ENCODE measurements around the gene UBALD1. TPM values are rescaled to one million over a fixed set of nuclear protein-coding genes. Genes with fewer than 3 reads are reported as not detected.
A peak's percentile ranks its signal among the peaks of the same experiment; 100 is the strongest.

The UBALD1 gene
- total RNA-seq, 1 donor = 9.4 TPM

DNA sequence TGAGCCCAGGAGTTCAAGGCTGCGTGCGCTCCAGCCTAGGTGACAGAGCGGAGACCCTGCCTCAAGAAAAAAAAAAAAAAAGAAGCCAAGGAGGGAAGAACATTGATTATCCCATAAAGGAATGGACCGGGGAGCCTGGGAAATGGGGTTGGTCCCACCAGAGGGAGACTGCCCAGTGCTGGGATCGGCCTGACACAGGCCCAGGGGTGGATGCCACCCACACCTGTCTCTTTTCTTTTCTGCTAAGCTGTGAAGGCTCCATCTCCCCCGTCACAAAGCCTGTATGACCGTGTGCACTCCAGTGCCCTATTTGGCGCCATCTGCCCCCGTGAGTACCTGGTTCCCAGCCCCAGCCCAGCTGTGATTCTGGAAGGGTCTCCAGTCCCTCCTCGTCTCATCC is 15.7 kb downstream of the UBALD1 start:
- Histone ChIP-seq H3K4me3 (ENCODE audit: insufficient read depth, low read length) (no peak overlapping the region), H3K27me3 (ENCODE audit: insufficient read depth, low read length) (peaks cover 22% of the 10 kb centered on the region), H3K79me2 (ENCODE audit: insufficient read depth, low read length) (no peaks in the 10 kb centered on the region), H3K9me3 (ENCODE audit: low read depth, low read length) (no peaks in the 10 kb centered on the region), H4K20me1 (ENCODE audit: insufficient read depth, low read length) (peaks cover 2% of the 10 kb centered on the region), H3K27ac (ENCODE audit: low read depth, low read length) (no peak overlapping the region), H2AFZ (ENCODE audit: low read length) (no peak overlapping the region), H3K4me2 (ENCODE audit: insufficient read depth, low read length) (no peak overlapping the region), H3K4me1 (ENCODE audit: insufficient read depth, low read length) (no peaks in the 10 kb centered on the region), H3K36me3 (ENCODE audit: insufficient read depth, low read length) (no peaks in the 10 kb centered on the region)
- TF ChIP-seq, protein P1, sequence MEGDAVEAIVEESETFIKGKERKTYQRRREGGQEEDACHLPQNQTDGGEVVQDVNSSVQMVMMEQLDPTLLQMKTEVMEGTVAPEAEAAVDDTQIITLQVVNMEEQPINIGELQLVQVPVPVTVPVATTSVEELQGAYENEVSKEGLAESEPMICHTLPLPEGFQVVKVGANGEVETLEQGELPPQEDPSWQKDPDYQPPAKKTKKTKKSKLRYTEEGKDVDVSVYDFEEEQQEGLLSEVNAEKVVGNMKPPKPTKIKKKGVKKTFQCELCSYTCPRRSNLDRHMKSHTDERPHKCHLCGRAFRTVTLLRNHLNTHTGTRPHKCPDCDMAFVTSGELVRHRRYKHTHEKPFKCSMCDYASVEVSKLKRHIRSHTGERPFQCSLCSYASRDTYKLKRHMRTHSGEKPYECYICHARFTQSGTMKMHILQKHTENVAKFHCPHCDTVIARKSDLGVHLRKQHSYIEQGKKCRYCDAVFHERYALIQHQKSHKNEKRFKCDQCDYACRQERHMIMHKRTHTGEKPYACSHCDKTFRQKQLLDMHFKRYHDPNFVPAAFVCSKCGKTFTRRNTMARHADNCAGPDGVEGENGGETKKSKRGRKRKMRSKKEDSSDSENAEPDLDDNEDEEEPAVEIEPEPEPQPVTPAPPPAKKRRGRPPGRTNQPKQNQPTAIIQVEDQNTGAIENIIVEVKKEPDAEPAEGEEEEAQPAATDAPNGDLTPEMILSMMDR (IDR thresholded peaks at IDR 0.05; ENCODE audit: extremely low read depth, low read depth, low read length) = no peak
- peak; percentile 51 for DNase-seq (ENCODE audit: insufficient read length, low spot score, missing footprints)

DNA sequence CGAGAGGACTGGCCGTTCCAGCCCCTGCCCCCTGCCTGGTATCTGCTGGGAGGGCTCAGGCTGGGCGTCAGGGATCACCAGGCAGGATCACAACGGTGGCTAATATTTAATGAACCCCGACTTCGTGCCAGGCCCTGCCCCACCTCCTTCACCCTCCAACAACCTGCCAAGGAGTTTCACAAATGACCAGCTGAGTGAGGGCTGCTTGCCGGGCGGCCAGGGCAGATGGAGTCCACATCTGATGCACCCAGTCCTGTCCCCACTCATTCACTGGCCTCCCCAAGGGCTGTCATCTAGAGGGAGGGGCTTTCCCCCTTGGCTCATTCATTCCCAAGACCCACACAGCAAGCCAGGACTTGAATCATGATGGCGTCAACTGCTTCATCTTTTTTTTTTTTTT is 17.5 kb downstream of the UBALD1 start:
- Histone ChIP-seq H3K79me2 (ENCODE audit: insufficient read depth, low read length) (no peaks in the 10 kb centered on the region), H3K4me3 (ENCODE audit: insufficient read depth, low read length) (no peak overlapping the region), H3K36me3 (ENCODE audit: insufficient read depth, low read length) (no peaks in the 10 kb centered on the region), H3K27me3 (ENCODE audit: insufficient read depth, low read length) (peaks cover 20% of the 10 kb centered on the region), H3K4me2 (ENCODE audit: insufficient read depth, low read length) (no peak overlapping the region), H4K20me1 (ENCODE audit: insufficient read depth, low read length) (peaks cover 2% of the 10 kb centered on the region), H3K9me3 (ENCODE audit: low read depth, low read length) (no peaks in the 10 kb centered on the region), H3K4me1 (ENCODE audit: insufficient read depth, low read length) (no peaks in the 10 kb centered on the region), H3K27ac (ENCODE audit: low read depth, low read length) (no peak overlapping the region), H2AFZ (ENCODE audit: low read length) (no peak overlapping the region)
- TF ChIP-seq, protein P1 (IDR thresholded peaks at IDR 0.05; ENCODE audit: extremely low read depth, low read depth, low read length) = no peak
- DNase-seq (ENCODE audit: insufficient read length, low spot score, missing footprints) = peak; percentile 29

DNA sequence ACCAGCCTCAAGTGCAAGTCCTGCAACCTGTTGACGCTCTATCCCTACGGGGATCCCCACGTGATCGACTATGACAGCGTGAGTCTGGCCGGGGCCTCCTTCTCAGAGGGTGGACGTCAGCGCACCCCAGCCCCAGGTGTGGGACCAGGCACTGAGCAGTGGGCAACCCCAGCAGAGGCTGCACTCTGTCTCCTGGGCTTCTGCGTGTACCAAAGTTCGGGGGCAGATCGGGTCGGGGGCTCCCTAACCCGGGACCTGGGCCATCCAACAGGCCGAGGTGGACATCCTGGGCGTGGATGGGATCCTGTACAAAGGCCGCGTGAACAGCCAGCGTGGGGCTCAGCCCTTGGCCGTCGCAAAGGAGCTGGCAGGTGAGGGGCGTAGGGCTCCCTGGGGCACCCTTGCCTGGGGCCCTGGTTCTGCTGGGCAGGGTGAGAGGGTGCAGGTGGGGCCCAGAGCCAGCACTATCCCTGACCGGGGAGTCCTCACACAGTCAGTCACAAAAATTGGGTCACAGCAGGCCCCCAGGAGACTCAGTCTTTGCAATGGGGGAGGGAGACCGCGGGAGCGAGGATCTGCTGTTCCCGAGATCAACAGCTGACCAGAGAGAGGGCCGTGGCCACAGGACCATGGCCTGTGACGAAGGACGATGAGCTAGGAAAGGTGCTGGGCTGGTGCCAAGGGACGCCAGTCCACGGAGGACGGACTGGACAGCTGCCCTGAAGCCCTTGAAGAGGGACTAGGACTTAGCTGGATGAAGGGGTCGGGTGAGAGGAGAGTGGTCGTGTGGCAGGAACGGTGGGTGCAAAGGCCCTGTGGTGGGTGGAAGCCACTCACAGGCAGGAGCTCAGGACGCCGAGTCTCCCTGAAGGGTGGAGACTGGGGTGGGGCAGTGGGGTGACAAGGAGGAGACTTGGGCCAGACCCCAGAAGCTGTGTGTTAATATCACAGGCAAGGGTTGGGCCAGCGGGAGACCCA is 20.0 kb downstream of the UBALD1 start:
- DNase-seq (ENCODE audit: insufficient read length, low spot score, missing footprints) = peak; percentile 65
- Histone ChIP-seq H3K27ac (ENCODE audit: low read depth, low read length) (no peak overlapping the region), H3K4me3 (ENCODE audit: insufficient read depth, low read length) (no peak overlapping the region), H2AFZ (ENCODE audit: low read length) (no peak overlapping the region), H3K4me1 (ENCODE audit: insufficient read depth, low read length) (no peaks in the 10 kb centered on the region), H3K9me3 (ENCODE audit: low read depth, low read length) (no peaks in the 10 kb centered on the region), H3K4me2 (ENCODE audit: insufficient read depth, low read length) (no peak overlapping the region), H3K27me3 (ENCODE audit: insufficient read depth, low read length) (peaks cover 11% of the 10 kb centered on the region), H4K20me1 (ENCODE audit: insufficient read depth, low read length) (no peaks in the 10 kb centered on the region), H3K79me2 (ENCODE audit: insufficient read depth, low read length) (no peaks in the 10 kb centered on the region), H3K36me3 (ENCODE audit: insufficient read depth, low read length) (no peaks in the 10 kb centered on the region)
- TF ChIP-seq, protein P1 (IDR thresholded peaks at IDR 0.05; ENCODE audit: extremely low read depth, low read depth, low read length) = no peak

DNA sequence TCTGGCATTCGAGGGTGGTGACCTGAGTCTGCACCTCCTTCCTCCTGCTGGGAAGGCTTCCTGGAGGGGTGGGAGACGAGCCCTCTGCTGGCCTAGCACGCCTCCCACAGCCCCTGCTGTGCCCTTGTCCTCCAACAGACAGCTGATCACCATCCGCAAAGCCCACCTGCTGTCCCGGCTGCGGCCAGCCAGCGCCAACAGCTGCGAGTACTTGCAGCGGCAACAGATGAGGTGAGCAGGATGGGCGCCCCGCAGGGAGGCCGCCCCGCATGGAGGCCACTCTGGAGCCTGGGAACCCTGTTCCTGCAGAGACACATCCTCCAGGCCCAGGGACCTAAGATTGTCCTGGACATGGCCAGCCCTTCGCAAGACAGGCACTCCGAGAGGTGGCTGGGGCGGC is 21.6 kb downstream of the UBALD1 start:
- Histone ChIP-seq H4K20me1 (ENCODE audit: insufficient read depth, low read length) (no peaks in the 10 kb centered on the region), H3K27me3 (ENCODE audit: insufficient read depth, low read length) (peaks cover 6% of the 10 kb centered on the region), H3K79me2 (ENCODE audit: insufficient read depth, low read length) (no peaks in the 10 kb centered on the region), H3K36me3 (ENCODE audit: insufficient read depth, low read length) (no peaks in the 10 kb centered on the region), H3K4me2 (ENCODE audit: insufficient read depth, low read length) (no peak overlapping the region), H3K9me3 (ENCODE audit: low read depth, low read length) (peaks cover 3% of the 10 kb centered on the region), H3K4me3 (ENCODE audit: insufficient read depth, low read length) (no peak overlapping the region), H3K27ac (ENCODE audit: low read depth, low read length) (no peak overlapping the region), H2AFZ (ENCODE audit: low read length) (no peak overlapping the region), H3K4me1 (ENCODE audit: insufficient read depth, low read length) (no peaks in the 10 kb centered on the region)
- TF ChIP-seq, protein P1 (IDR thresholded peaks at IDR 0.05; ENCODE audit: extremely low read depth, low read depth, low read length) = no peak
- DNase-seq (ENCODE audit: insufficient read length, low spot score, missing footprints) = no peak
